Measurements from ENCODE around the gene ZZZ3.

DNA sequence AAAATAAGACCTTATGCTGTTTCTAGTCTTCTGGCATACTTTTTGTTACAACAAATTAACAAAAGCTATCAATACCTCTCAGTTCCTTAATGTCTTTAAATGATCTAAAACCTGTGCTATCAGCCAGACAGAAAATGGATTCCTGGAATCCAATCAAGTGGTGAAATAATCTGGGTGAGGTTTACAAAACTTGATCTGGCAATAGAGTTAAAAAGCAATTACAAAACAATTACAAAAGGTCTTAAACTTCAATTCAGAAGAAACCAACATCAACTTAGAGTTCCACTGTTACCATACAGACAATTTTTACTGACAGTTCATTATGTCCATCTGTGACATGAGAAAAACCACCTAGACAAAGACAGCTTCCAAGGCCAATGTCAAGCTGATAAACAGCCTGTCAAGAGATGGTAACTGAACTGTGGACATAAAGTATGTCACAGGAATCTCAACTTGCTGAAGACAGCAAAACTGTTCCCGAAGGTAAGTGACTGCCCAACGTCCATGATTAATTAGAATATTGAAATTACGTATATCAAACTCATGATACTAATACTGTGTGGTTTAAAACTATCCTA is 17.4 kb downstream of the ZZZ3 start:
- TF ChIP-seq DNMT1 (CRISPR knock-in tag; IDR thresholded peaks at IDR 0.05) = no peak
- TF ChIP-seq ARNTL (CRISPR knock-in tag; IDR thresholded peaks at IDR 0.05) = no peak
- no peak for TF ChIP-seq PBX3 (CRISPR knock-in tag; IDR thresholded peaks at IDR 0.05; ENCODE audit: borderline replicate concordance)
- TF ChIP-seq FIP1L1 (IDR thresholded peaks at IDR 0.05; ENCODE audit: borderline replicate concordance, insufficient read depth, low read depth, low read length) = no peak
- TF ChIP-seq, protein P1, sequence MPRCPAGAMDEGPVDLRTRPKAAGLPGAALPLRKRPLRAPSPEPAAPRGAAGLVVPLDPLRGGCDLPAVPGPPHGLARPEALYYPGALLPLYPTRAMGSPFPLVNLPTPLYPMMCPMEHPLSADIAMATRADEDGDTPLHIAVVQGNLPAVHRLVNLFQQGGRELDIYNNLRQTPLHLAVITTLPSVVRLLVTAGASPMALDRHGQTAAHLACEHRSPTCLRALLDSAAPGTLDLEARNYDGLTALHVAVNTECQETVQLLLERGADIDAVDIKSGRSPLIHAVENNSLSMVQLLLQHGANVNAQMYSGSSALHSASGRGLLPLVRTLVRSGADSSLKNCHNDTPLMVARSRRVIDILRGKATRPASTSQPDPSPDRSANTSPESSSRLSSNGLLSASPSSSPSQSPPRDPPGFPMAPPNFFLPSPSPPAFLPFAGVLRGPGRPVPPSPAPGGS (CRISPR knock-in tag; IDR thresholded peaks at IDR 0.05) = no peak

Measured in HepG2 (cell line).